Testis (tissue), 3 donors: Measurements from ENCODE around the gene STX1A. TPM values are rescaled to one million over a fixed set of nuclear protein-coding genes. Genes with fewer than 3 reads are reported as not detected.

Experiments
- DNase-seq: peaks from one replicate; pipeline ENCODE4 v3.0.0-alpha.2; 2019
- H3K27ac ChIP-seq, 2 donors: fragments of 200-600 bp; sonication (generic); one replicate each; pipeline ENCODE4 v1.5.1; 2019
- H3K27me3 ChIP-seq: fragments of 200-600 bp; sonication (generic); one replicate; pipeline ENCODE4 v1.5.1; 2019
- H3K36me3 ChIP-seq: fragments of 200-600 bp; sonication (generic); one replicate; pipeline ENCODE4 v1.5.1; 2017; ENCODE audit warnings: low read depth; ENCODE audit errors: missing control alignments
- H3K4me1 ChIP-seq: fragments of 200-600 bp; sonication (generic); one replicate; pipeline ENCODE4 v1.5.1; 2019
- H3K4me3 ChIP-seq, 2 donors: fragments of 200-600 bp; sonication (generic); one replicate each; pipeline ENCODE4 v1.5.1; 2017 to 2019
- H3K9me3 ChIP-seq: fragments of 200-600 bp; sonication (generic); one replicate; pipeline ENCODE4 v1.5.1; 2017
- POLR2A ChIP-seq: fragments of 450-650 bp; IDR thresholded peaks from one replicate; pipeline ENCODE4 v1.6.1; 2017; ENCODE audit warnings: antibody characterized with exemption, mild to moderate bottlenecking, moderate library complexity
- WGBS, 2 donors: methylation state at CpG; one replicate each; pipeline ENCODE4 v1.1.5; 2018; 5-methylcytosine and 5-hydroxymethylcytosine counted together
- intact Hi-C: fragments of 100-400 bp; cut with DNase I; formaldehyde crosslinking; loops from one replicate; pipeline ENCODE4 v1.15.1; 2023; ENCODE audit warnings: low total_unique reads
- polyA plus RNA-seq: library from polyadenylated mRNA; stranded (reverse); fragments of 350-450 nt; fragmentation: Illumina TruSeq; extraction: RNeasy Lipid Tissue Mini Kit (QIAGEN cat#74804); gene quantifications from one replicate; pipeline ENCODE4 v1.2.3, GENCODE V29; 2014; ENCODE audit warnings: low read depth, low replicate concordance; ENCODE audit not compliant: insufficient read depth
- total RNA-seq, 2 donors: library from RNA; depleted of rRNA; stranded (reverse); fragments of >200 nt; gene quantifications; one replicate each; pipeline ENCODE4 v1.2.3, GENCODE V29; 2016
- TF ChIP-seq, protein P1 (sequence below), 3 experiments: fragments of 450-650 bp in 2 of 3; fragments of 200-600 bp in 1 of 3; sonication (generic) in 1 of 3; IDR thresholded peaks; one replicate each; pipeline ENCODE4 v1.5.1; 2016 to 2019; ENCODE audit warnings: antibody characterized with exemption in 3 of 3, mild to moderate bottlenecking in 2 of 3, moderate library complexity in 1 of 3

STX1A gene
- total and polyA plus RNA-seq, 3 donors from 2014 or later, result 13.2 to 28.2 (median 24.7) TPM

DNA sequence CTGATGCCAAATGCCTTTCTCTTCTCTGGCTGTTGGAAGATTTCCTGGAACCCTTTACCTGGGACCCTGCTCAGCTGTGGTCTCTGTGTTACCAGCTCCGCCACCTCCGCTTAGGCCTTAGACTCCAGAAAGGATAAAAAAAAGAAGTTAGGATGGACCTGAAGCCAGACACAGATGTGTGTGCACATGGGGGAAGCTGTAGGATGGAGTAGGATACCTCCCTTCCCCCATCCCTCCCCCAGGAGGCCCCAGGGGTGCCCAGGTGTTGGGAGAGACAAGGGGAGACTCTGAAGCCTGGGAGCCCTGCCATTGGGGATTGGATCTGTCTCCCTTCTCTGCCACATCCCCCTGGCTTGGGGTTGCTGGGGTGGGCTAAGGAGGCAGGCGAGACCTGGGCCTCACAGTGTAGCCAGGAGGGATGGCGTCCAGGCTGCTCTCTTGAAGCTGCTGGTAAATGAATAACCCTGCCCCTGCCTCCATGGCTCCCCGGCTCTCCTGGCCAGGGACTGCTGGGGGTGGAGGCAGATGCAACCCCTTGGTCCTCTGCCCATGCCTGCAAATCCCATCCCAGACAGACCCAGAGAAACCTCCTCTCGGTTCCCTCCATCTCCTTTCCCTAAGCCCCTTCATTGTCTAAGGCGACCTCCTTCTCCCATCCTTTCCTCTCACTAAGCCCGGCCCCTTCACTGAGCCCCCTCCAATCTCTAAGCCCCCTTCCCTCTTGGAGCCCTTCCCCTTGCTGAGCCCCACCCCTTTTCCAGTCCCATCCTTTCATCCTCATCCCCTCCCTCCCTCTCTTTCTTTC is 42.6 kb upstream of the STX1A start:
- Histone ChIP-seq H3K9me3 (no peaks in the 10 kb centered on the region), H3K27me3 (no peaks in the 10 kb centered on the region), H3K4me1 (no peaks in the 10 kb centered on the region), H3K36me3 (no peaks in the 10 kb centered on the region), H3K4me3 (no peak overlapping the region), H3K27ac (no peak overlapping the region)
- DNase-seq, result no peak
- intact Hi-C loops, result no loop called here
- TF ChIP-seq, protein P1, sequence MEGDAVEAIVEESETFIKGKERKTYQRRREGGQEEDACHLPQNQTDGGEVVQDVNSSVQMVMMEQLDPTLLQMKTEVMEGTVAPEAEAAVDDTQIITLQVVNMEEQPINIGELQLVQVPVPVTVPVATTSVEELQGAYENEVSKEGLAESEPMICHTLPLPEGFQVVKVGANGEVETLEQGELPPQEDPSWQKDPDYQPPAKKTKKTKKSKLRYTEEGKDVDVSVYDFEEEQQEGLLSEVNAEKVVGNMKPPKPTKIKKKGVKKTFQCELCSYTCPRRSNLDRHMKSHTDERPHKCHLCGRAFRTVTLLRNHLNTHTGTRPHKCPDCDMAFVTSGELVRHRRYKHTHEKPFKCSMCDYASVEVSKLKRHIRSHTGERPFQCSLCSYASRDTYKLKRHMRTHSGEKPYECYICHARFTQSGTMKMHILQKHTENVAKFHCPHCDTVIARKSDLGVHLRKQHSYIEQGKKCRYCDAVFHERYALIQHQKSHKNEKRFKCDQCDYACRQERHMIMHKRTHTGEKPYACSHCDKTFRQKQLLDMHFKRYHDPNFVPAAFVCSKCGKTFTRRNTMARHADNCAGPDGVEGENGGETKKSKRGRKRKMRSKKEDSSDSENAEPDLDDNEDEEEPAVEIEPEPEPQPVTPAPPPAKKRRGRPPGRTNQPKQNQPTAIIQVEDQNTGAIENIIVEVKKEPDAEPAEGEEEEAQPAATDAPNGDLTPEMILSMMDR (IDR thresholded peaks at IDR 0.05), result no peak
- TF ChIP-seq POLR2A, result no peak
- 72 to 73% methylated on average over 8 of the region's 8 CpGs for WGBS, 2 donors

DNA sequence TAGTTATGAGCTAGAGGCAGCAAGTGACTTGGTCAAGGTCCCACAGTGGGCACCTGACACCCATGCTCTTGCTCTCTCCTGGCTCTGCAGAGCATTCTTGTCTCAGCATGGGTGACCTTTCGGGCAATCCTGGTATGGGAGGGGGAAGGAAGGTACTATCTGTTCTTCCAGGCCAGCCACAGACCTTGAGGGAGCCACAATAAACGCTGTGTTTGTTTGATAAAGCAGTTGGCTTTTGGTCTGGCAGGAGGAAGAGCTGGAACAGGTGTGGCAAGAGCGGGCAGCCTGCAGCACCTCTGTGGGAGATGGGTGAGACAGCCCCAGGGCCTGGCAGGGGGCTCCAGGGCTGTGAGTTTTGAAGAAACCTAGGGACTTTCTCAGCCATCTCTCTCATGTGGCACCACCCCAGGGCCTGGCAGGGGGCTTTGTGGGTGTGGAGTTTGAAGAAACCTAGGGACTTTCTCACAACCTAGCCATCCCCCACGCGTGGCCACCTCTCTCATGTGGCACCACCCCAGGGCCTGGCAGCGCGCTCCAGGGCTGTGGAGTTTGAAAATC is 39.2 kb upstream of the STX1A start:
- Histone ChIP-seq H3K27ac (no peak overlapping the region), H3K4me3 (no peak overlapping the region), H3K9me3 (no peaks in the 10 kb centered on the region), H3K4me1 (no peaks in the 10 kb centered on the region), H3K27me3 (no peaks in the 10 kb centered on the region), H3K36me3 (no peaks in the 10 kb centered on the region)
- WGBS, 2 donors, result 71 to 80% methylated on average over 4 to 7 of the region's 7 CpGs
- no peak for DNase-seq
- TF ChIP-seq, protein P1 (IDR thresholded peaks at IDR 0.05), result no peak
- TF ChIP-seq POLR2A, result no peak
- intact Hi-C loops, result loop anchor here (10.0 kb wide), 1 partner anchor 66 kb away; no protein-coding TSS in a partner anchor

DNA sequence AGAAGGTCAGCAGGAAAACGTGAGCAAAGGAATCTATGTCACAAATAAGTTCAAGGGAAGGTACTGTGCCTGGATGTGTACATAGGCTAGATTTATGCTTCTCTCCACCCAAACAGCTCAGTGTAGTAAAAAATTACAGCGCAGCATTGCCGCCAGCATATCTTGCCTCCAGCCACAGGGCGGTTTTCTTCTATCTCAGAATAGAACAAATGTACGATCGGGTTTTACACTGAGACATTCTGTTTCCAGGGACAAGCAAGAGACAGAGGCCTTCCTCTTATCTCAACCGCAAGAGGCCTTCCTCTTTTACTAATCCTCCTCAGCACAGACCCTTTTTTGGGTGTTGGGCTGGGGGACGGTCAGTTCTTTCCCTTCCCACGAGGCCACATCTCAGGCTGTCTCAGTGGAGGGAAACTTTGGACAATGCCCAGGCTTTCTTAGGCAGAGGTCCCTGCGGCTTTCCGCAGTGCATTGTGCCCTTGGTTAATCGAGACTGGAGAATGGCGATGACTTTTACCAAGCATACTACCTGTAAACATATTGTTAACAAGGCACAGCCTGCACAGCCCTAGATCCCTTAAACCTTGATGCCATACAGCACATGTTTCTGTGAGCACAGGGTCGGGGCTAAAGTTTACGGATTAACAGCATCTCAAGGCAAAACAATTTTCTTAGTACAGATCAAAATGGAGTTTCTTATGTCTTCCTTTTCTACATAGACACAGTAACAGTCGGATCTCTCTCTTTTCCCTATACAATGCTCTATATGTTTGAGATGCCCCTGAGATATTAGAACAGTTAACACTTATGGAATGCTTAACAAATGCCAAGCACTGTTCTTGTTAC is 30.7 kb upstream of the STX1A start:
- no peak overlapping the region for H3K4me3 ChIP-seq
- no peak for DNase-seq
- intact Hi-C loops, result loop anchor here (10.0 kb wide), 1 partner anchor 75 kb away; no protein-coding TSS in a partner anchor
- no peak overlapping the region for H3K27ac ChIP-seq
- WGBS, 2 donors, result 66 to 73% methylated on average over 16 of the region's 16 CpGs
- no peak for TF ChIP-seq POLR2A
- H3K36me3 ChIP-seq, result no peaks in the 10 kb centered on the region
- no peaks in the 10 kb centered on the region for H3K4me1 ChIP-seq
- H3K9me3 ChIP-seq, result no peaks in the 10 kb centered on the region
- no peaks in the 10 kb centered on the region for H3K27me3 ChIP-seq

DNA sequence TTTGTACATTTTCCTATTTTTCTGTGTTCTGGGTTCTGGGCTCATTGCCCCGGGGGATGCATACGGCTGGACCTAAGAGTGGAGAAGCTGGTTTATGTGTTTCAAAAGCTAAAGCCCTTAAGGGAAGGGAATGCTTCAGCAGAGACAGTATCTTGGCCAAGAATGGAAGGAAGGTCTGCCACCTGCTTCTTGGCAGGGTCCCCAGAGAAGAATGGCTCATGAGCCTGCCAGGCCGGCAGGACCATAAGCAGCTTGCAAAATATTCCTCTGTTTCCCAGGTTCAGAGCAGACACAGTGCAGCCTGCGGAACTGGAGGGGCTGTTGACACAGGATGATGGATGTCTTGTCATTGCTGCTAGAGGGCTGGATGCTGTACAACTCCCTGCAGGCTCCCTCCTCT is 26.9 kb upstream of the STX1A start:
- Histone ChIP-seq H3K4me1 (no peaks in the 10 kb centered on the region), H3K27ac (no peak overlapping the region), H3K4me3 (no peak overlapping the region), H3K36me3 (no peaks in the 10 kb centered on the region), H3K9me3 (no peaks in the 10 kb centered on the region), H3K27me3 (no peaks in the 10 kb centered on the region)
- WGBS, 2 donors, result 78 to 83% methylated on average over 4 of the region's 4 CpGs
- no peak for DNase-seq
- intact Hi-C loops, result no loop called here
- TF ChIP-seq, protein P1 (IDR thresholded peaks at IDR 0.05), result no peak
- TF ChIP-seq POLR2A, result no peak
